GM20000 (cell line): Measurements from ENCODE around the gene NSDHL.

Experiments
- DNase-seq: peaks from one replicate; pipeline ENCODE4 v3.0.0; 2012; ENCODE audit warnings: low spot score
- TF ChIP-seq, protein P1 (sequence below): IDR thresholded peaks from 2 replicates; pipeline ENCODE4 v1.5.1; 2012; ENCODE audit warnings: mild to moderate bottlenecking, control low read depth; ENCODE audit errors: extremely low read depth, missing control alignments

Gene NSDHL

GRCh38 chrX:152918707-152919106, 87.8 kb downstream of the NSDHL start:
- TF ChIP-seq, protein P1, sequence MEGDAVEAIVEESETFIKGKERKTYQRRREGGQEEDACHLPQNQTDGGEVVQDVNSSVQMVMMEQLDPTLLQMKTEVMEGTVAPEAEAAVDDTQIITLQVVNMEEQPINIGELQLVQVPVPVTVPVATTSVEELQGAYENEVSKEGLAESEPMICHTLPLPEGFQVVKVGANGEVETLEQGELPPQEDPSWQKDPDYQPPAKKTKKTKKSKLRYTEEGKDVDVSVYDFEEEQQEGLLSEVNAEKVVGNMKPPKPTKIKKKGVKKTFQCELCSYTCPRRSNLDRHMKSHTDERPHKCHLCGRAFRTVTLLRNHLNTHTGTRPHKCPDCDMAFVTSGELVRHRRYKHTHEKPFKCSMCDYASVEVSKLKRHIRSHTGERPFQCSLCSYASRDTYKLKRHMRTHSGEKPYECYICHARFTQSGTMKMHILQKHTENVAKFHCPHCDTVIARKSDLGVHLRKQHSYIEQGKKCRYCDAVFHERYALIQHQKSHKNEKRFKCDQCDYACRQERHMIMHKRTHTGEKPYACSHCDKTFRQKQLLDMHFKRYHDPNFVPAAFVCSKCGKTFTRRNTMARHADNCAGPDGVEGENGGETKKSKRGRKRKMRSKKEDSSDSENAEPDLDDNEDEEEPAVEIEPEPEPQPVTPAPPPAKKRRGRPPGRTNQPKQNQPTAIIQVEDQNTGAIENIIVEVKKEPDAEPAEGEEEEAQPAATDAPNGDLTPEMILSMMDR: no peak
- DNase-seq: no peak
